GM19193 (cell line): ENCODE data around the gene PTPRT.

ENCODE experiments used
- POLR2A ChIP-seq: IDR thresholded peaks from 4 replicates; pipeline ENCODE4 v1.6.1; 2011; ENCODE audit not compliant: insufficient read depth, insufficient read length; ENCODE audit errors: extremely low read depth

Gene PTPRT

DNA sequence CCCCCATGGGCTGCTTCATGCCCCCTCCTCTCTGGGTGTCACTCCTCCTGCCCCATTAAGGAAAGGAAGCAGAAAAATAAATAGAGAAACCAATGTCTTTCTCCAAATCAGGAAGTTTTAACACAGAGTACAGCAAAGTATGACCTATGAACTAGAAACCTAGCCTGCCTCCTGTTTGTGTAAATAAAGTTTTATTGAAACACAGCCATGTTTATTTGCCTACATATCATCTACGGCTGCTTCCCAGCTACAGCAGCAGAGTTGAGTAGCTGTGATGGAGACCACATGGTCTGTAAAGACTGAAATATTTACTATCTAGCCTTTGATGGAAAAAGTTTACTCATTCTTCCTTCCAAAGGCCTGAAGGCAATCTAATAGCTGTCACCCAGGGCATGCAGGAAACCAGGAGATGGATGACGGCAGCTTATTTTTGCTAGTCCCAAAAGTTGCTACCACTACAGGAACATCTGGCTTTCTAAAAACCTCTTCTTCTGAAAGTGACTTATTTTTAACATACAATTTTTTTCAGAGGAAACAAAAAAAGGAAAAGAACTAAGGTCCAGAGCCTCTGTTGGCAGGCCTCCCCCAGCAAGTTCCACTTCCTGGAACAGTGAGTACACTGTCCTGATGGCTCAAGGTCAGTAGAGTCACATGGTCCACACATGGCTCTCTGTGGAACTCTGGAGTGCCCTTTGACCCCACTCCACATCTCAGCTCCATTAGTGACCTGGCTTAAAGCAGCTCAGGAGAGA, 287.8 kb downstream of the PTPRT start:
- no peak for TF ChIP-seq POLR2A

DNA sequence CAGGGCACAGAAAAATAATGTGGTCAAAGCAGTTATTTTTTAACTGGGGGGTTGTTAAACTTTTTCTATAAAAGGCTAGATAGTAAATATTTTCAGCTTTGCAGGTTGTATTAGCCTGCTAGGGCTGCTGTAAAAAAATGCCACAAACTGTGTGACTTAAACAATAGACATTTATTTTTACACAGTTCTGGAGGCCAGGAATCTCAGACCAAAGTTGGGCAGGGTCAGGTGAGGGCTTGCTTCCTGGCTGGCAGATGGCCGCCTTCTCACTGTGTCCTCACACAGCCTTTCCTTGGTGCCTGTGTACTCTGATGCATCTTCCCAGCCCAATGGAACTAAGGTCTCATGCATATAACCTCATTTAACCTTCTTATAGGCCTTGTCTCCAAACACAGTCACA, 294.7 kb downstream of the PTPRT start:
- TF ChIP-seq POLR2A: no peak

DNA sequence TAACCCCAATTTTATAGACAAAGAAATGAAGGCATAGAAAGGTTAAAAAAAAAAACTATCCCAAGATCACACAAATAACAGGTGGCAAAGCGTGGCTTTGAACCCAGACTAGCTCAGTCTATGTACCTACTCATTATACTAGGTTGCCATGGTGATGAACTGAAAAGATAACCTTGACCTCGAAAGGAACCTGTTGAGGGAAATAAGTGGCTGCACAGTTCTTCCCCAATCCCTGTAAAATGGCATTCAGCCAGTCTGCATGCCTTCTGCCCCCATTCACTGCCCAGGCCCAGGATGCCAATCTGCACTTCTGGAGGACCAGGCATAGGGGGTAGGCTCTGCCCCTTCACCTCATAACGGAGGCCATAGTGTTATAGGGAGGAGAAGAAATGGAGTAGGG, 295.2 kb downstream of the PTPRT start:
- no peak for TF ChIP-seq POLR2A

DNA sequence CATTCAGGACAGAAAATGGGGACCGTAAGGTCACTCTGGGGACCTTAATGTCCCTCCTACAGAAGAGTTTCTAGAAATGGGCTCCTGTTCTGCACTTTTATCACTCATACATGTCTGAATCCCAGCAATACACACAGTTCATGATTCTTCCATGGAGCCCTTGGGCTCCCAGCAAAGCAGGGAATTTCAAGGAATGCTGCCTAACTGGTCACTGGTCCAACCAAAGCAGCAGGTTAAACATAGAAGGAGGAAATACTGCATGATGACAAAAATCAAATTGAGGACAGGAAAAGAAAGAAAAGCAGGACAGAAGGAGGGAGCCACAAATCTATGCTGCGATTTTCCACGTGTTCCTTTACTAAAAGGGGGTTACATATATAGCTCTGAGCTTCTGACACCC, 300.2 kb downstream of the PTPRT start:
- no peak for TF ChIP-seq POLR2A

DNA sequence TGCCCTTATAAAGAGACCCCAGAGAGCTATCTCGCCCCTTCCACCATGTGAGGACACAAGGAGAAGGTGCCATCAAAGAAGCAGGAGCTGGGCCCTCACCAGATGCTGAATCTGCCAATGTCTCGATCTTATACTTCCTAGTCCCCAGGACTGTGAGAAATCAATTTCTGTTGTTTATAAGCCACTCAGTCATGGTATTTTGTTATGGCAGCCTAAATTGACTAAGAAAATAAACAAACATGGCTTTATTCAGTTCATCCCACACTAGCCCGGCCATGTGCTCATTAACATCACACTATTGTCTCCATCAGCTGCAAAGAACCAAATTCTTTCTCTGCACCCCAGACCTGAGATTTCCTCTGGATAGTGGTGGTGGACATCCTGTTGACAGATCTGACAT, 302.4 kb downstream of the PTPRT start:
- TF ChIP-seq POLR2A: no peak

DNA sequence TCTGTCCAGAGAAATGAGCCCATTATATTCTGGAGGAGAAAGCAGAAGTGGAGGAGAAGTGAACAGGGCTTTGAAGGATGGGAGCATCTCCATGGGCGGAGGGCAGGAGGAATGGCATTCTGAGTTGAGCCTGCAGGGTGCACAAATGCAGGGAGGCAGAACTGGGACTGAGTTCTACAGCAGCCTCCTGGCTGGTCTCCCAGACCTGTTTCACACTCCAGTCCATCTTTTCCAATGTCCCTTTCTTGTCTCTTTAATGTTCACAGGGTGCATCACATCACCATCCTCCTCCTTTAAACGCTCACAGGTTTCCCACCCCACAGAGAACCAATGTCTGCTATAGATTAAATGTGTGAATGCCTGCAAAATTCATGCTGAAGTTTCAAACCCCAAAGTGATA, 302.9 kb downstream of the PTPRT start:
- TF ChIP-seq POLR2A: no peak

DNA sequence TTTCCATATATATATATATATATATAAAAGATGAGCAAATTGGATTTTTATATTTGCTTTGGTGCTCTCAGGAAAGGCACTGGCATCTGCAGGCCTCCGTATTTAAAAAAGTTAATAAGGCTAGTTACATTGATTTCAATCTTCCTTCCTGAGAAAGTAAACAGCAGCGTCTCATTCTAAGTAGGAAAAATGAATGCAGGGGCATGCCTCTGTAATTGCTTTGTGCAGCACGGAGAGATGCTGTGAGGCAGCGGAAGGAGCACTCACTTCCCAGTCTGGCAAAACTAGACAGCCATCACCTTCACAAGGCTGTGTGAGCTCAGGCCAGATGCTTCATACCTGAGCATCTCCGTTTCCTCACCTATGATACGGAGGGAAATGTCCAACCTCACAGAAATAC, 303.7 kb downstream of the PTPRT start:
- TF ChIP-seq POLR2A: no peak

DNA sequence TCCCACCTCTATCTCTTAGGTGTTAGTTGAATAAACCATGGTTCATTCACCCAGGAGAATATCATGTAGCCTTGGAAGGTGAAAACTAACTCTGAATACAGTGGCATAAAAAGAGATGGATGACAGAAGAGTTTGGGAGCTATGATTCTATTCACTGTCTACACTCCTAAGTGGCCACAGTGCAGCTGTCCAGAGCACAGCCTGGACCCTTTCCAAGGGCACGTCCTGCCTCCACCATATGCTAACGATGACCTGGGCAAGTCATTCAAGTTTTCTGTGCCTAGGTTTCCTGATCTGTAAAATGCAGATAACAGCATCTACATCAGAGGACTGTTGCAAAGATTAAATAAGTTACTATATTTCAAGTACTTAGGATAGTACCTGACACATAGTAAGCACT, 314.1 kb downstream of the PTPRT start:
- TF ChIP-seq POLR2A: no peak

DNA sequence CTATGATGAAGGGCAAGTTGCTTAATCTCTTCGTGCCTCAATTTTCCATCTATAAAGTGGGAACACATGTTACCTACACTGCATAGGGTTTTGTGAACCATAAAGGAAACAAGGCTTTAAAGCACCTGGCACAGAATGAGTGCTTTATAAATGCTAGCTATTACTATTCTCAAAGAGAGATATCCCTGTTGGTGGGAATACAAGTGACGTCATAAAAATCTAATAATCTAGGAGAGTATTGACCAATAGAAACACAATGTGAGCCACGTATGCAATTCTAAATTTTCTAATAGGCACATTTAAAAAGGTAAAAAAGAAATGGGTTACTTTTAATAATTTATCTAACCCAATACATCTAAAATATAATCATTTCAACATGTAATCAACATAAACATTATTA, 316.4 kb downstream of the PTPRT start:
- no peak for TF ChIP-seq POLR2A

DNA sequence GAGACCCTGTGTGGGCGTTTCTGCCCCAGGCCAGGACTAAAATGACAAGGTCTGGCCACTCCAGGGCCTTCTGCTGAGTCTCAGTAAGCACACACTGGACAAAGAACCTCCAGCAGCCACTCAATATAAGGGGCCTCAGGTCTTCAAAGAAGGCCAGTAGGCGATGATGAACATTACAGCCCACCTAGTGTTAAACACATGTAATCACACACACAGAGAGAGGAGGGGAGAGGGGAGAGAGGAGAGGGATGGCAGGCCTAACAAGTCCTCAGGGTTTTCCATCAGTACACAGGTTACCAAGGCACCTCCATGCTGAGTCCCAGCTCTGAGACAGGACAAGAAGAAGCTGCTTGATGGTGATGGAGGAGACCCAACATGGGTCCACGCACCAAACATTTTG, 325.6 kb downstream of the PTPRT start:
- TF ChIP-seq POLR2A: no peak

DNA sequence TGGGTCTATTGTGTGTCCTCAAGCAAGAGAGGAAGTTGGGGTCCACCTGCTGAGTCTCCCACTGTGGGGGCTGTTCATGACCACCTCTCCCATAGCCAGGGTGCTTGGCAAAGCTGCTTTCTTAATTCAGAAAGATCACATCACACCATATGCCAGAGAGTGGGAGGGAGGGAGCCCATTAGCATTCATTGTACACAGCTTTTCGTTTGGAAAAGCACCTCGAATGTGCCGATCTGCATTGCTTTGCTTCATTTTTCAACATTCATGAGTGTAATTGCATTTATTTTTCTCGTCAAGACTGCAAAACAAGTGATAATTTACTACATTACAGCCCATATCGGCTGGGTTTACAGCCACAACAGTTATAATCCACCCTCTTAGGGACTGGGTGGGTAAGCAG, 327.3 kb downstream of the PTPRT start:
- TF ChIP-seq POLR2A: no peak

DNA sequence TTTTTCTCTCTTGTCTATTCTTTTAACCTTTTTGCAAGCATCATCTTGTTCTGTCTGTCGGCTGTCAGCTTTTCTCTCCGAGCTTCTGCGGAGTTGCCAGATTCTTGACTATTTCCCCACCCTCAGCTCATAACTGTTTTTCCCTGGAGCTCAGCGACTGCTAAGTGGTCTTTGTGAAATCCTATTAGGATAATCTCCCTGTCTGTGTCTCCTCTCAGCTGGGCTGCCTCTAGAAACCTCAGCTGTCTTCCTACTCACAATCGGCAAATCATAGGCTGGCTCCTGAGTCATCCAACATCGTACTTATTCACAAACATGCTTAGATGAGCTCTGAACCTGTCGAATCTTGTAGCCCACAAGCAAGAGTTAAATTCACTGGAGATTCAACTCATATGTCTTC, 332.3 kb downstream of the PTPRT start:
- no peak for TF ChIP-seq POLR2A

DNA sequence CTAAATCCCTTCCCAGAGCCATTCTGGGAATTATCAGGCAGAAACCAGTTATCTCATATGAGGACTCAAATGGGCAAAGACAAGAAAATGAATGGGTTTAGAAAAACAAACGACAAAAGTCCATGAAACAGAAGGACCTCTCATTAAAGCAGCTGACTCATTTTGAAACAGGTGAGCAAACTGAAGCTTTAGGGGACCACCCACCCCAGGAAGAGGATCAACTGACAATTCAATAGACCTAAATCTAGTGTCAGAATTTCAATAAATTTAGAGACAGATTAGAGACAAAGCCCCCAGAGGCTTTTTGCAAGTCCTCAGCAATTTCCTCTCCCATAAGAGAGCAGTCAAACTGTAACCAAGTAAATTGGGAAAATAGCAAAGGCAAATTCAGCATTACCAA, 333.8 kb downstream of the PTPRT start:
- TF ChIP-seq POLR2A: no peak

DNA sequence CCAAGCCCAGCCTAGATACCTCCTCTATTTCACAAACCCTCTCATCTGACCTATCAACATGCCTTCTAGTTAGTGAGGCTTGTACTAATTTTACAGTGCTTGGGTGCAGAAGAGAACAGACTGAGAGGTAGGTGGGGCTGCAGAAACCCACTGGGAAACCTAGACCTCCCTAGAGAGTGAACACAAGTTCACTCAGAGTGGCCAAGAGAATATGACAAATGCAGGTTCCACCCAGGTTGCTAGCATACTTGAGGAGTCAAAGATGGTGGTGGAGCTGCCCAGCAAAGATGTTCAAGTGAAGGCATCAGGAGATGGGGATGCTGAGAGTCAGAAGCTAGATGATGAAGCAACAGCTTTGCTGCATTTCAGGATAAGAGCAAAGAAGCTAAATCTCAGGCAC, 337.0 kb downstream of the PTPRT start:
- no peak for TF ChIP-seq POLR2A

DNA sequence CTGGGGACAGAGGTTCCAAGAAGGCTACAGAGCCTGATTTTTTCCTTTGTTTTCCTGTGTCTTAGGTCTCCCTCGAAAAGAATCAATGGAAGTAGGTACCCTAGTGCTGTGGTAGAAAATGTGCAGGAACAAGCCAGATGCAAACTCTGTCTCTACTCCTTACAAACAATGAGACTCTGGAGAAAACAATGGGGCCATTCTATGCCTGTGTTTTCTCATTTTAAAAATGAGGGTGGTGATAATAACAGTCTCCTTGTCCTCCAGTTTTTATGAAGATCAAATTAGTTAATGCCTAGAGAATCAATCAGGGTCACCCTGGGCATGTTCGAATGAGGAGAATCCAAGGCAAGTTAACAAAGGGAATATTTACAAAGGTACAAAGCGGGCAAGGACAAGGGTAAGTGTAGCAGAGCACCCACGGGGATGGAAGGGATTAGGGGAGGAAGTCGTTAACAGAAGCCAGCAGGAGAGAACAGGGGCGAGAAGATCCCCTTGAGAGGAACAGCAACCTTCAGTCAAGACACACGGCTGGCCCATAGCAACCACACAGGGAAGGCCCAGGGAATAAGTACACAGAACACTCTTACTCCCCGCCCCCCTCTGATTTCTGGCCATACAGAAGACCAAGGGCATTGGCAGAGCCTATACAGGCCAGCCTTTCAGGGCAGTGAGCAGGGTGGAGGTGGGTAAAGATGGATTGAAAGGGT, 342.8 kb downstream of the PTPRT start:
- TF ChIP-seq POLR2A: no peak

DNA sequence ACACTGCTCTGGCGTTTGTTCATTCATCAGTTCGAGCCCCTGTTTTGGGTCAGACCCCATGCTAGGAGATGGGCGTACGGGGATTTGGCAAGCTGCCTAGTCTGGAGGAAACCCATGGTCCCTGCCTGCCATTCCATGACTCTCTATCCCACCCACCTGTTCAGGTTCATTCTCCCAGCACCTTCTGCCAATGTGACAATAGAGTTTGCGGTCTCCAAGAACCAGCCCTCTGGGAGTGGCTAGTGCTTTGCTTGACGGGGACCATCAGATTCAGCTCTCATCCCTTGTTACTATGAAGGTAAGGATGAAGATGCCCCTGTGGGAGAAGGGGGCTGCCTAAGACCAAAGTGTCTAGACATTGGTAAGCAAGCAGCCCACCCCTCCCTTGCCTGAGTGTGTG, 345.0 kb downstream of the PTPRT start:
- TF ChIP-seq POLR2A: no peak

DNA sequence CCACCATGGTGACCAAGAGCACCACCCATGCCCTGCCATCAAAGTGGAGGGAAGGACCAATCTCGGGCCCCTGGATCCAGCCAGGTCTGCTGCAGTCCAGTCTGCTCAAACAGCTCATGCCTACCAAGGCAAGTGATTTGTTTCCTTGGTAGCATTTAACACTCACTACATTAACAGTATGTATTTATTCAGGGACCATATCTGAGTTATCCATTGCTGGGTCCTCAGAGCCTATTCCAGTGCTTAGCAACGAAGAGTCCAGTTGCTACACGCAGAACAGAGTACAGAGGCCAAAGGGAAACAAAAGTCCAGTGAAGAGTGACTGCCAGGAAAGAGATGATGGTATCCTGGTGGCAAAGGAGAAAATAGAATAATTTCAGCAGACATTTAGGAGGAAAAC, 352.2 kb downstream of the PTPRT start:
- no peak for TF ChIP-seq POLR2A

DNA sequence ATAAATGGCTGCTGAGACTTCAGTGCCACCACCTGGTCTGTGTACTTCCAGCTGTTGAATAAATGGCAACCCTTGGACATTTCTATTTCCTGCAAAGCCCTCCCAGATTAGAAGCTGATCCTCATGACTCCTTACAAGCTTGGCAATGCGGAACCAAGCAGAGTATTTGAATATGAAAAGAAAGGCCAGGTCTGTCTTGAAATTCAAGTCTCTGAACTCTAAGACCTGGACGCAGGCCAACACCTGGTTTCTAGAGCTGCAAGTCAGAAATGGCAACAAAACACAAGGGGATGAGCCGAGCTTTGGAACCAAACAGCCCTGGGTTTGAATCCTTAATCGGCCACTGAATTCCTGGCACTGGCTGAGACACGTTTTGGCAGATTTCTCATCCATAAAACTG, 353.4 kb downstream of the PTPRT start:
- TF ChIP-seq POLR2A: no peak

DNA sequence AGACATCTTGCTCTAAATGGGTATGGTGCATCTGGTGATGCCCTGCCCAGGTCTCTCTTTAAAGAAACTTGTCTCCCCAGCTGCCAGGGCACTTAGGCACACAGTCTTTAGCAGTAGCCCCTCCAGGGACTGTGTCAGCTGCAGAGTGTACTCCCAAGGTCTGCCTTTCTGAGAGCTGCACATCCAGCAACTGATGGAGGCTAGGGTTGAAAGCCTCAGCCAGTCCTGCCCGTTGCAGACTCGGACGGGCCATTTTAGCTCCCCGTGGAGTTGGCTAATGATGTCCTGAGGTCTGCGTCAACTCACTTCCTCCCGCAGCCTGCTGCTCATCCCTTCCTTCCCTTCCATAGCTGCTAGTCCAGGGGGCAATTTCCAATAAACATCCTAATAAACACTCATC, 381.8 kb downstream of the PTPRT start:
- TF ChIP-seq POLR2A: no peak
